Activated CD4-positive, alpha-beta memory T cell treated with anti-CD3 and anti-CD28 coated beads, Interleukin-2, amount 10 ng/mL, durations not matched to agents 7 days and 5 days (primary cell): ENCODE measurements around the gene PSPC1. TPM values are rescaled to one million over a fixed set of nuclear protein-coding genes. Genes with fewer than 3 reads are reported as not detected.
"Not testable (repeated sequence)": the region's sequence is repeated elsewhere in the genome, so short reads cannot be mapped to it uniquely, and the experiment has no call there.

Experiments
- CTCF ChIA-PET: fragments of 350-600 bp; sonication (Branson Sonifier 250); formaldehyde crosslinking; loops from one replicate; lab custom pipeline; 2021; ENCODE audit warnings: antibody characterized with exemption, inconsistent platforms; lab: Charles Lee
- POLR2A ChIA-PET: fragments of 350-600 bp; sonication (Branson Sonifier 250); formaldehyde crosslinking; loops from one replicate; lab custom pipeline; 2021; ENCODE audit warnings: antibody characterized with exemption; lab: Charles Lee
- DNase-seq: peaks from one replicate; pipeline ENCODE4 v3.0.0-alpha.2; 2020
- H3K27ac Mint-ChIP-seq: one replicate; pipeline ENCODE4 v1.8.0; 2021; ENCODE audit warnings: mild to moderate bottlenecking, mixed read lengths
- H3K27me3 Mint-ChIP-seq: one replicate; pipeline ENCODE4 v1.8.0; 2021; ENCODE audit warnings: mixed read lengths
- H3K36me3 Mint-ChIP-seq: one replicate; pipeline ENCODE4 v1.8.0; 2021; ENCODE audit warnings: low read depth, mixed read lengths
- H3K4me1 Mint-ChIP-seq: one replicate; pipeline ENCODE4 v1.8.0; 2021; ENCODE audit warnings: mixed read lengths
- H3K4me3 Mint-ChIP-seq: one replicate; pipeline ENCODE4 v1.8.0; 2021; ENCODE audit warnings: mild to moderate bottlenecking, mixed read lengths
- H3K9me3 Mint-ChIP-seq: one replicate; pipeline ENCODE4 v1.8.0; 2021; ENCODE audit warnings: mixed read lengths
- total RNA-seq, 2 experiments: library from RNA; stranded (reverse); gene quantifications; one replicate each; pipeline ENCODE4 v1.2.3, GENCODE V29; 2021

PSPC1 gene
- total RNA-seq, 2 experiments from 2014 or later: 66.6 to 69.4 TPM

DNA sequence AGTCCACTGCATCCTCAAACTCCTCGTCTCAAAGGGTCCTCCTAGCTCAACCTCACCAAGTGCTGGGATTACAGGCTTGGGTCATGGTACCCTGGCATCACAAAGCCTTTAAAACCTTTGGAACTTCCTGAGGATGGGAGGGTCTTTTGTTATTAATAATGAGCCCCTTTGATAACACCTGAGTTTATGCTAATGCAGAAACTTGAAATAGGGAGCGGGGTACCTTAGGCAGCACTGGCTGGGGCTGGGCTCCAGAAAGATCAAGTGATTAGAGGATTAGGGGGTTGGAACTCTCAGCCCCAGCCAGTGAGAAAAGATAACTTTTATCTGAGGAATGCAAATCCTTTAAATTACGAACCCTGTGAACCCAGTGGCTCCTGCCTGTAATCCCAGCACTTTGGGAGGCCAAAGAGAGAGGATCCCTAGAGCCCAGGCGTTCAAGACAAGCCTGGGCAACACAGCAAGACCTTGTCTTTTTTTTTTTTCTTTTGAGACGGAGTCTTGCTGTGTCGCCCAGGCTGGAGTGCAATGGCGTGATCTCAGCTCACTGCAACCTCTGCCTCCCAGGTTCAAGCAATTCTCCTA, 9.3 kb upstream of the PSPC1 start:
- Mint-ChIP-seq H3K27ac (no peak overlapping the region), H3K4me1 (peaks cover 7% of the 10 kb centered on the region), H3K9me3 (no peaks in the 10 kb centered on the region), H3K27me3 (no peaks in the 10 kb centered on the region), H3K36me3 (no peaks in the 10 kb centered on the region), H3K4me3 (no peak overlapping the region)
- DNase-seq: no peak
- CTCF ChIA-PET: interaction anchor here (2.4 kb wide), 1 partner anchor 27 kb away, joined by 6 read pairs; no protein-coding TSS in a partner anchor
- POLR2A ChIA-PET: interaction anchor here (1.1 to 1.8 kb wide), 3 partner anchors 9 to 72 kb away, joined by 3 to 11 read pairs (median 3); partner anchors contain the start of gene PSPC1

DNA sequence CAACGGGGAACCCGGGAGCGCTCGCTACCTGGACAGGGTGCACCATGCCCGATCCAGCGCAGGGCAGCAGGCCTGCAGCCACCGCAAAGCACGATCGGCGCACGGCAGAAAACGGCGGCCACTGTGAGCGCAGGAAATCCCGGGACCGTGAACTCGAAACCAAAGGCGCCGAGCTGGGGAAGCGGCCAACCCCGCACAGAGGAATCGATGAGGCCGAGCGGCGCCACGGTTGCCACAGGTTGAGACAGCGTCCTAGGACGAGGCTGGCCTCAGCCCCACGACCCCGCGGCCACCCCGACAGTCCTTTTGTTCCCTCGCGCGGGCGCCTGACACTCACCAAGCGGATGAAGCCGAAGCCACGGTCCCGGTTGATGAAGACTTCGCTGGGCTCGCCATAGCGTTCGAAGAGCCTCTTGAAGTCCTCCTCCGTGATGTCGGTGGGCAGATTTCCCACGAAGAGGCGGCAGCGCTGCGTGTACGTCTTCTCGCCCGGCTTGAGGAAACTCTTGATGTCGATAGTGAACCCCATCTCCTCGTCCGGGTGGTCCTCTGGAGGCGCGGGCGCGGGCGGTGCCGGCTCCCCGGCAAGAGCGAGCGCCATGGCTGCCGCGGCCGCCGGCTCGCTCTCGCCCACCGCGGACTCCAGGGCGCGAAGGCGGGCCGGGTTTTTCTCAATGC, 557 bp downstream of the PSPC1 start:
- POLR2A ChIA-PET: interaction anchor here (0.5 to 4.7 kb wide), 15 partner anchors 9 to 215 kb away, joined by 3 to 109 read pairs (median 7); partner anchors contain the start of genes MPHOSPH8 and ZMYM5
- H3K4me1 Mint-ChIP-seq: peaks cover 14% of the 10 kb centered on the region
- CTCF ChIA-PET: interaction anchor here (0.9 to 1.3 kb wide), 3 partner anchors 9 to 149 kb away, joined by 3 read pairs; partner anchors contain the start of gene MPHOSPH8
- peak overlapping the region; percentile 99 for H3K27ac Mint-ChIP-seq
- no peaks in the 10 kb centered on the region for H3K9me3 Mint-ChIP-seq
- H3K36me3 Mint-ChIP-seq: peaks cover 23% of the 10 kb centered on the region
- H3K4me3 Mint-ChIP-seq: peak overlapping the region; percentile 98
- H3K27me3 Mint-ChIP-seq: no peaks in the 10 kb centered on the region
- peak; percentile 65 for DNase-seq

DNA sequence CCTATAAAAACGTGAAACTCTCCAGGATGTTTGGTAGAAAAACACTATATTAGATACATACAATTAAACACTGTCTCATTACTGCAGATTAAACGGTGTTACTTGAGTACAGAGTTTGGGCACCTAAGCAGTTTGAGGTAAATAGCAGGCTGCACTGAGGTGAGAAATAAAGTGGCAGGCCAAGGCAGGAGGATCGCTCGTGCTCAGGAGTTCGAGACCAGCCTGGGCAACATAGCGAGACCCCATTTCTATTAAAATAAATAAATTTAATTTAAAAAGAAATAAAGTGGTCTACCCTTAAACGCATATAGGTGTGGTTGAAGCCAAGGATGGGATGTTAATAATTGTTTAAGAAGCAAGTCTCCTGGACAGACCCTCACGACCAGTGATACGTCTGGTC, 1.2 kb downstream of the PSPC1 start:
- ChIA-PET CTCF (interaction anchor here (0.7 to 1.3 kb wide), 2 partner anchors 8 to 71 kb away, joined by 3 to 4 read pairs; no protein-coding TSS in a partner anchor), POLR2A (interaction anchor here (0.5 to 4.7 kb wide), 12 partner anchors 9 to 178 kb away, joined by 3 to 109 read pairs (median 8); partner anchors contain the start of genes MPHOSPH8 and ZMYM5)
- DNase-seq: peak; percentile 26
- H3K27me3 Mint-ChIP-seq: no peaks in the 10 kb centered on the region
- peak overlapping the region; percentile 98 for H3K4me3 Mint-ChIP-seq
- H3K36me3 Mint-ChIP-seq: peaks cover 23% of the 10 kb centered on the region
- peak overlapping the region; percentile 99 for H3K27ac Mint-ChIP-seq
- H3K4me1 Mint-ChIP-seq: peaks cover 14% of the 10 kb centered on the region
- no peaks in the 10 kb centered on the region for H3K9me3 Mint-ChIP-seq

DNA sequence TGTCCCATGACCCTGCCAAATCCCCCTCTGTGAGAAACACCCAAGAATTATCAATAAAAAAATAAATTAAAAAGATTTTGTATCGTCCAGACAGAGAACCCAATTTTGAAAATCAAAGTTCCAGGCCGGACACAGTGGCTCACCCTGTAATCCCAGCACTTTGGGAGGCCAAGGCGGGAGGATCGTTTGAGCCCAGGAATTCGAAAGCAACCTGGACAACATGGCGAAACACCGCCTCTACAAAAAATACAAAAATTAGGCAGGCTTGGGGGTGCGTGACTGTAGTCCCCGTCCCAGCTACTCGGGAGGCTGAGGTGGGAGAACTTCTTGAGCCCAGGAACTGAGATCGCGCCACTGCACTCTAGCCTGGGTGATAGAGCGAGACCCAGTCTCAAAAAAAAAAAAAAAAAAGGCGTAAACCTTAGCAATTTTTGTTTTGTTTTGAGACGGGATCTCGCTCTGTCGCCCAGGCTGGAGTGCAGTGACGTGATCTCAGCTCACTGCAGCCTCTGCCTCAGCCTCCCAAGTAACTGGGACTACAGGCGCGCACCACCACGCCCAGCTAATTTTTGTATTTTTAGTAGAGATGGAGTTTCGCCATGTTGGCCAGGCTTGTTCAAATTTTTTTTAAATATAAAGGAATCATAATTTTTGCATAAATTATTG, 1.9 kb downstream of the PSPC1 start:
- not testable (repeated sequence) for H3K27me3 Mint-ChIP-seq, H3K9me3 Mint-ChIP-seq
- peak overlapping the region; percentile 56 for H3K27ac Mint-ChIP-seq
- peak; percentile 28 for DNase-seq
- H3K36me3 Mint-ChIP-seq: peaks cover 28% of the 10 kb centered on the region
- peak overlapping the region; percentile 98 for H3K4me3 Mint-ChIP-seq
- ChIA-PET CTCF (interaction anchor here (0.7 to 1.3 kb wide), 3 partner anchors 8 to 179 kb away, joined by 3 to 4 read pairs (median 3); no protein-coding TSS in a partner anchor), POLR2A (interaction anchor here (0.7 to 4.7 kb wide), 7 partner anchors 8 to 177 kb away, joined by 3 to 109 read pairs (median 7); partner anchors contain the start of genes MPHOSPH8 and ZMYM5)
- H3K4me1 Mint-ChIP-seq: peaks cover 20% of the 10 kb centered on the region

DNA sequence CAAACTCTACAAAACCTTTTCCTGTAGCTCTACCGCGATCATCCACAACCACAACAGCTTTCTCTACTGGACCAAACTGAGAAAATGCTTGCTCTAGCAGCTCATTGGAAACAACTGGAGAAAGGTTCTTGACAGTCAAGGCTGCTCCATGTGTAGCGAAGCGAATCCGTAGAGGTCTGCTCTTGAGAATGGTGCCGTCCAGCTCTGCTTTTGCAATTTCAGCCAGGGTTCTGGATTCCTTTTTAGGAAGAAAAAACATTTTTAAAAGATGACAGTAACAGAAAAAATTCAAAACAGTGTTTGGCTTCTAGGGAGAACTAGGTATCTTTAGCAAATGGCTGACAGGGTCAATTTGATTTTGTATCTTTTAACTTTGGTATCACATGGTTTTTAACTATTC, 10.4 kb downstream of the PSPC1 start:
- Mint-ChIP-seq H3K9me3 (no peaks in the 10 kb centered on the region), H3K27ac (no peak overlapping the region), H3K4me3 (no peak overlapping the region), H3K4me1 (peaks cover 37% of the 10 kb centered on the region), H3K27me3 (no peaks in the 10 kb centered on the region), H3K36me3 (peaks cover 48% of the 10 kb centered on the region)
- ChIA-PET CTCF (interaction anchor here (1.0 kb wide), 1 partner anchor 10 kb away, joined by 3 read pairs; the partner anchor contains the start of gene PSPC1), POLR2A (interaction anchor here (1.4 to 1.7 kb wide), 3 partner anchors 9 to 92 kb away, joined by 3 to 7 read pairs (median 4); no protein-coding TSS in a partner anchor)
- no peak for DNase-seq

DNA sequence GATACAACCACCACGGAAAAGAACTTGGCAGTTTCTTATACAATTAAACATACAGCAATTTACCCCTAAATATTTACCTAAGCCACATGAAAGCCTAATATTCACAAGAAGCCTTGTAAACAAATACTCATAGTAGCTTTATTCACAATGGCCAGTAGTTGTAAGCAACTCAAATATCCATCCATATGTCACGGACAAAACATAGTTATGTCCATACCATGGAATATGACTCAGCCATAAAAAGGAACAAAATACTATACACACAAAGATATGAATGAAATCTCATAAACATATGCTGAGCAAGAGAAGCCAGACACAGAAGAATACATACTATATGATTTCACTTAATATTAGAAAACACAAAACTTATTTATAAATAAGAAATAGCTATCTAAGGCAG, 12.9 kb downstream of the PSPC1 start:
- no peak overlapping the region for H3K4me3 Mint-ChIP-seq
- peaks cover 36% of the 10 kb centered on the region for H3K4me1 Mint-ChIP-seq
- peaks cover 60% of the 10 kb centered on the region for H3K36me3 Mint-ChIP-seq
- ChIA-PET POLR2A (no interaction called here), CTCF (no interaction called here)
- no peak overlapping the region for H3K27ac Mint-ChIP-seq
- no peaks in the 10 kb centered on the region for H3K27me3 Mint-ChIP-seq
- no peak for DNase-seq
- no peaks in the 10 kb centered on the region for H3K9me3 Mint-ChIP-seq

DNA sequence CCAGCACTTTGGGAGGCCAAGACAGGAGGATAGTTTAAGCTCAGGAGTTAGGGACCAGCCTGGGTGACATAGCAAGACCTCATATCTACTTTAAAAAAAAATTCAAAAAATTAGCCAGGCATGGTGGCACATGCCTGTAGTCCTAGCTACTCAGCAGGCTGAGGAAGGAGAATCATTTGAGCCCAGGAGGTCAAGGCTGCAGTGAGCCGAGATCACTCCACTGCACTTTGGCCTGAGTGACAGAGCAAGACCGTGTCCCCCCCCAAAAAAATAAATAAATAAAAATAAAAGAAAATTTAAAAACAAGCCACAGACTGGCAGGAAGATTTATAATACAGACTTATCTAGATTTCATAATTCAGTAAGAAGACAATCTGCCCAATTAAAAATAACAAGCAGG, 14.8 kb downstream of the PSPC1 start:
- ChIA-PET CTCF (no interaction called here), POLR2A (interaction anchor here (0.8 kb wide), 1 partner anchor 94 kb away, joined by 3 read pairs; no protein-coding TSS in a partner anchor)
- Mint-ChIP-seq H3K36me3 (peaks cover 64% of the 10 kb centered on the region), H3K27me3 (no peaks in the 10 kb centered on the region), H3K4me1 (peaks cover 43% of the 10 kb centered on the region), H3K9me3 (no peaks in the 10 kb centered on the region), H3K27ac (no peak overlapping the region), H3K4me3 (no peak overlapping the region)
- no peak for DNase-seq

DNA sequence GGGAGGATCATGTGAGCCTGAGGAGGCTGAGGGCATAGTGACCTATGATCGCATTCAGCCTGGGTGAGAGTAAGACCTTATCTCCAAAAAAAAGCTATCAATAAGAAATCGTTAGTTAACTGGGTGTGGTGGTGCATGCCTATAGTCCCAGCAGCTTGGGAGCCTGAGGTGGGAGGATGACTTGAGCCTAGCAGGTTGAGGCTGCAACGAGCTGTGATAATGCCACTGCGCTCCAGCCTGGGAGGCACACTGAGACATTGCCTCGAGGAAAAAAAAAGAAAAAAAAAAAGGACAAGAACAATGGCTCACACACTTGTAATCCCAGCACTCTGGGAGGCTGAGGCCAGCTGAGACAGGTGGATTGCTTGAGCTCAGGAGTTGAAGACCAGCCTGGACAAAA, 16.2 kb downstream of the PSPC1 start:
- H3K27ac Mint-ChIP-seq: no peak overlapping the region
- no peak for DNase-seq
- peaks cover 45% of the 10 kb centered on the region for H3K4me1 Mint-ChIP-seq
- no peaks in the 10 kb centered on the region for H3K9me3 Mint-ChIP-seq
- ChIA-PET POLR2A (interaction anchor here (0.7 to 1.5 kb wide), 3 partner anchors 72 to 352 kb away, joined by 3 to 8 read pairs (median 3); partner anchors contain the start of gene ZMYM5), CTCF (no interaction called here)
- H3K4me3 Mint-ChIP-seq: no peak overlapping the region
- peaks cover 63% of the 10 kb centered on the region for H3K36me3 Mint-ChIP-seq
- no peaks in the 10 kb centered on the region for H3K27me3 Mint-ChIP-seq

DNA sequence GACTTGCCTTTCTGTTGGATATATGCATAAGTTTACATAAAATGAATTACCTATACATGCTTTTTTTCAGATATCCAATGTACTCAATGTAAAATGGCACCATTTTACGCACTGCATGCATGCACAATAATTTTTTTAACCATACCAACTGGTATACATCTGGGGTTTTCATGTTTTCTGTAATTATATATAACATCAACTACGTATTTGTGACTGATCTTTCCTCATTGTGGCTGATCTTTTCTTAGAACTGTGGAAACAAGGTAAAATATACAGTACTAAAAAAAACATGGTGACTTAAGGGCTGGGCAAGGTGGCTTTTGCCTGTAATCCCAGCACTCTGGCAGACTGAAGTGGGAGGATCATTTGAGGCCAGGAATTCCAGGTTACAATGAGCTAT, 18.5 kb downstream of the PSPC1 start:
- H3K4me1 Mint-ChIP-seq: peaks cover 46% of the 10 kb centered on the region
- CTCF ChIA-PET: no interaction called here
- POLR2A ChIA-PET: interaction anchor here (2.2 kb wide), 1 partner anchor 18 kb away, joined by 11 read pairs; the partner anchor contains the start of gene PSPC1
- DNase-seq: no peak
- no peaks in the 10 kb centered on the region for H3K9me3 Mint-ChIP-seq
- H3K36me3 Mint-ChIP-seq: peaks cover 68% of the 10 kb centered on the region
- H3K4me3 Mint-ChIP-seq: no peak overlapping the region
- no peaks in the 10 kb centered on the region for H3K27me3 Mint-ChIP-seq
- no peak overlapping the region for H3K27ac Mint-ChIP-seq

DNA sequence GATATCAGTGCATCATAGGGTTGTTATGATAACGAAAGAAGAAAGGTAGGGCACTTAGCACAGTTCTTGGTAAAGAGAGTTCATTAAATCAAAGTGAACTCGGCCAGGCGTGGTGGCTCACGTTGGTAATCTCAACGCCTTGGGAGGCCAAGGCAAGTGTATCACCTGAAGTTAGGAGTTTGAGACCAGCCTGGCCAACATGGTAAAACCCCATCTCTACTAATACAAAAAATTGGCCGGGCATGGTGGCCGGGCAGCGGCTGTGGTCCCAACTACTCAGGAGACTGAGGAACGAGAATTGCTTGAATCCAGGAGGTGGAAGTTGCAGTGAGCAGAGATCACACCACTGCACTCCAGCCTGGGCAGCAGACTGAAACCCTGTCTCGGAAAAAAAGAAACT, 19.1 kb downstream of the PSPC1 start:
- H3K9me3 Mint-ChIP-seq: no peaks in the 10 kb centered on the region
- H3K4me3 Mint-ChIP-seq: no peak overlapping the region
- H3K27me3 Mint-ChIP-seq: no peaks in the 10 kb centered on the region
- H3K27ac Mint-ChIP-seq: no peak overlapping the region
- ChIA-PET CTCF (no interaction called here), POLR2A (no interaction called here)
- DNase-seq: no peak
- peaks cover 74% of the 10 kb centered on the region for H3K36me3 Mint-ChIP-seq
- H3K4me1 Mint-ChIP-seq: peaks cover 46% of the 10 kb centered on the region

DNA sequence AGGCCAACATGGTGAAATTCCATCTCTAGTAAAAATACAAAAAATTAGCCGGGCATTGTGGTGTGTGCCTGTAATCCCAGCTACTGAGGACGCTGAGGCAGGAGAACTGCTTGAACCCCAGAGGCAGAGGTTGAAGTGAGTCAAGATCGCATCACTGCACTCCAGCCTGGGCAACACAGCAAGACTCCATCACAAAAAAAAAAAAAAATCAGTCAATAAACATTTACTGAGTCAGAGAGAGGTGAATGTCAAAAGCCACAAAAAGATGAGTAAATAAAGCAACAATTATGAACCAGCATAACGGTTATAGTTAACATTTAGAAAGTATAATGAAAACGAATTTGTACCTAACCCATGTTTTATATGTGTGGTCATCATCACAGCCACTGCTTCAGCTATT, 23.1 kb downstream of the PSPC1 start:
- H3K27ac Mint-ChIP-seq: no peak overlapping the region
- DNase-seq: no peak
- H3K4me3 Mint-ChIP-seq: no peak overlapping the region
- no peaks in the 10 kb centered on the region for H3K9me3 Mint-ChIP-seq
- CTCF ChIA-PET: no interaction called here
- peaks cover 80% of the 10 kb centered on the region for H3K36me3 Mint-ChIP-seq
- no peaks in the 10 kb centered on the region for H3K27me3 Mint-ChIP-seq
- peaks cover 30% of the 10 kb centered on the region for H3K4me1 Mint-ChIP-seq
- POLR2A ChIA-PET: no interaction called here

DNA sequence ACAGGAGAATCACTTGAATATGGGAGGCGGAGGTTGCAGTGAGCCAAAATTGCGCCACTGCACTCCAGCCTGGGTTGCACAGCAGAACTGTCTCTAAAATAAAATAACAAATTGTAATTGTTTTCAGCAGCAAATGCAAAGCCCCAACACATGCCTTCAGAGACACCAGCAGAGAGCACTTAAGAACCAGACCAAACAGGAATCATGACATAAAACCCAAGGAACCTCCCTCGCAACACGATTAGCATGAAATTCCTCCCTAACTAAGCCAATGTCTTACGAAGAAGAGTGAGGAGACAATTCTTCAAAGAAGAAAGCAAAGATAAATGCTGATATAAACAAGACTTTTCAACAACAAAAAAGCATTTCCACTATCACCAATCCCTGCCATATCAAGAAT, 40.1 kb downstream of the PSPC1 start:
- Mint-ChIP-seq H3K9me3 (no peaks in the 10 kb centered on the region), H3K36me3 (peaks cover 40% of the 10 kb centered on the region), H3K27me3 (no peaks in the 10 kb centered on the region), H3K4me3 (no peak overlapping the region), H3K4me1 (peaks cover 2% of the 10 kb centered on the region), H3K27ac (no peak overlapping the region)
- no peak for DNase-seq
- ChIA-PET POLR2A (no interaction called here), CTCF (no interaction called here)
